Lower lobe of right lung (tissue), 2 donors: ENCODE results near the gene STAT1. TPM values are rescaled to one million over a fixed set of nuclear protein-coding genes. Genes with fewer than 3 reads are reported as not detected.

Experiments used
- ATAC-seq, 2 donors: fragments of 200-7000 bp; cut with Tn5 transposase; one replicate each; pipeline ENCODE4 v1.9.1; 2020 to 2022; ENCODE audit warnings: mild to moderate bottlenecking in 2 of 2, moderate library complexity in 2 of 2
- DNase-seq: peaks from one replicate; pipeline ENCODE4 v3.0.0-alpha.2; 2020
- H3K27ac ChIP-seq: fragments of 200-600 bp; one replicate; pipeline ENCODE4 v1.8.0; 2022
- H3K27me3 ChIP-seq: fragments of 200-600 bp; one replicate; pipeline ENCODE4 v1.8.0; 2022; ENCODE audit warnings: low read depth
- H3K36me3 ChIP-seq: fragments of 200-600 bp; one replicate; pipeline ENCODE4 v1.8.0; 2022; ENCODE audit warnings: mild to moderate bottlenecking
- H3K4me1 ChIP-seq: fragments of 200-600 bp; one replicate; pipeline ENCODE4 v1.8.0; 2022
- H3K4me3 ChIP-seq: fragments of 200-600 bp; one replicate; pipeline ENCODE4 v1.8.0; 2022; ENCODE audit warnings: mild to moderate bottlenecking
- H3K9me3 ChIP-seq: fragments of 200-600 bp; one replicate; pipeline ENCODE4 v1.8.0; 2022
- CTCF ChIP-seq: fragments of 200-600 bp; IDR thresholded peaks from one replicate; pipeline ENCODE4 v1.8.0; 2022; ENCODE audit warnings: antibody characterized with exemption, mild to moderate bottlenecking
- intact Hi-C: fragments of 100-400 bp; cut with DNase I; formaldehyde crosslinking; loops from one replicate; pipeline ENCODE4 v1.11.0; 2022
- total RNA-seq: library from RNA; stranded (reverse); fragmentation: NEBNext Ultra II Directional; extraction: Animal tissue kit (Norgen Biotek cat#: 25700); gene quantifications from one replicate; pipeline ENCODE4 v1.2.1, GENCODE V29; 2021
- donor health status: DM: no; HTN: yes; CAD: no; lungs with severe emphysema.

STAT1 gene
- total RNA-seq, 1 donor from 2014 or later: 103 TPM

DNA sequence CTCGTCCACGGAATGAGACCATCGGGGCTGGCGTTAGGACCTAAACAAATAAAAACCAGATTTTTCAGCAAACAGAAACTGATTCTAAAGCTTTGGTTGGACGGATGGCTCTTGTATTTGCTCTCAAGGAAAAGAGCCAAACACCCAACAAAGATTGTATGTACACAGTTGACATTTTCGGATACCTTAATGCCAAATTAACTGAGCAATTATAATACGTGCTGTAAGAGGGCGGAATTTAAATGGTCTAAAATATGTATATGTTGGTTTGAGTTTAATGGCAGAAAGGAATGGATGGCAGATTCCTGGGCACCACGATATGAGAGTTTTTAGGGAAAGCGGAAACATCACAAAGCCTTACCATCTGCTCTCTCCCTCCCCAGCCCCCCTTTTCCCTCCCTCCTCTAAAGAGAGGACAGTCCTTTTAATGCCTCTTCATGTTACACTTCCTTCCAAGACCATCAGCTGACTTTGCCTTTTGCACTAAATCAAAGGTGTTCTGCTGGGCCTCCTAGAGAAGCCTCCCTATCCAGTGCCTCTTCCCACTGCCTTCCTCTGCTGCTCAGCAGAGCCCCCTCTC, 33.3 kb downstream of the STAT1 start:
- Histone ChIP-seq H3K27me3 (no peaks in the 10 kb centered on the region), H3K4me1 (peaks cover 19% of the 10 kb centered on the region), H3K27ac (peak overlapping the region; percentile 76), H3K36me3 (peaks cover 100% of the 10 kb centered on the region), H3K9me3 (no peaks in the 10 kb centered on the region), H3K4me3 (peak overlapping the region; percentile 31)
- TF ChIP-seq CTCF: no peak
- ATAC-seq (no peak), DNase-seq (no peak)
- intact Hi-C loops: no loop called here

GRCh38 chr2:190979906-190980629, 33.9 kb downstream of the STAT1 start:
- ATAC-seq (peak; percentile 93 to 97), DNase-seq (peak; percentile 76)
- Histone ChIP-seq H3K36me3 (peaks cover 100% of the 10 kb centered on the region), H3K27me3 (no peaks in the 10 kb centered on the region), H3K4me1 (peaks cover 22% of the 10 kb centered on the region), H3K4me3 (peak overlapping the region; percentile 31), H3K9me3 (no peaks in the 10 kb centered on the region), H3K27ac (peak overlapping the region; percentile 76)
- TF ChIP-seq CTCF: no peak
- intact Hi-C loops: no loop called here

GRCh38 chr2:190978389-190979053, 35.5 kb downstream of the STAT1 start:
- H3K4me3 ChIP-seq: no peak overlapping the region
- DNase-seq: no peak
- peaks cover 100% of the 10 kb centered on the region for H3K36me3 ChIP-seq
- H3K4me1 ChIP-seq: peaks cover 37% of the 10 kb centered on the region
- ATAC-seq: no peak
- no peak overlapping the region for H3K27ac ChIP-seq
- intact Hi-C loops: no loop called here
- no peaks in the 10 kb centered on the region for H3K27me3 ChIP-seq
- H3K9me3 ChIP-seq: no peaks in the 10 kb centered on the region
- TF ChIP-seq CTCF: no peak

DNA sequence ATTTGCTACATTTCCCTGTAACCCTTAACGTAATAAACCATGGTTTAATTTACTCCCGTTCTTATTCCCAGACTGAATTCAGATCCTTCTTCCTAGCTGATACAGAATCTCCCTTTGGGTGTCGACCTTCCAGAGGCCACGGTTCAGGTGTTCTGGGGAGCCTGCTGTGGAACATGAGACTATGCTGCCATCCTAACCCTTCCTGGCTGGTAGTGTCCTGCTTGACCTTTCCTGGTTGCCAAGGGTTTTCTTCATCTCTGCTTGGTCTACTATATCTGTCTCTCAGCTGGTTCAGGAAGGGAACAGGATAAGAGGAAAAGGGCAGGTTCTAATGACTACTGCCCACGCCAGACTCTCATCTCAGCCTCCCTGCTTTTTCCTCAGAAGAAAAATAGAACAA, 36.5 kb downstream of the STAT1 start:
- Histone ChIP-seq H3K4me1 (peaks cover 37% of the 10 kb centered on the region), H3K4me3 (no peak overlapping the region), H3K27ac (no peak overlapping the region), H3K9me3 (no peaks in the 10 kb centered on the region), H3K27me3 (no peaks in the 10 kb centered on the region), H3K36me3 (peaks cover 99% of the 10 kb centered on the region)
- no peak for TF ChIP-seq CTCF
- intact Hi-C loops: no loop called here
- DNase-seq (no peak), ATAC-seq (no peak)

GRCh38 chr2:190976521-190976920, 37.5 kb downstream of the STAT1 start:
- ATAC-seq: no peak
- Histone ChIP-seq H3K36me3 (peaks cover 99% of the 10 kb centered on the region), H3K27ac (no peak overlapping the region), H3K4me1 (peaks cover 45% of the 10 kb centered on the region), H3K27me3 (no peaks in the 10 kb centered on the region), H3K4me3 (no peak overlapping the region), H3K9me3 (no peaks in the 10 kb centered on the region)
- intact Hi-C loops: no loop called here
- DNase-seq: no peak
- TF ChIP-seq CTCF: no peak
